ENCODE results near the gene RASA3.

DNA sequence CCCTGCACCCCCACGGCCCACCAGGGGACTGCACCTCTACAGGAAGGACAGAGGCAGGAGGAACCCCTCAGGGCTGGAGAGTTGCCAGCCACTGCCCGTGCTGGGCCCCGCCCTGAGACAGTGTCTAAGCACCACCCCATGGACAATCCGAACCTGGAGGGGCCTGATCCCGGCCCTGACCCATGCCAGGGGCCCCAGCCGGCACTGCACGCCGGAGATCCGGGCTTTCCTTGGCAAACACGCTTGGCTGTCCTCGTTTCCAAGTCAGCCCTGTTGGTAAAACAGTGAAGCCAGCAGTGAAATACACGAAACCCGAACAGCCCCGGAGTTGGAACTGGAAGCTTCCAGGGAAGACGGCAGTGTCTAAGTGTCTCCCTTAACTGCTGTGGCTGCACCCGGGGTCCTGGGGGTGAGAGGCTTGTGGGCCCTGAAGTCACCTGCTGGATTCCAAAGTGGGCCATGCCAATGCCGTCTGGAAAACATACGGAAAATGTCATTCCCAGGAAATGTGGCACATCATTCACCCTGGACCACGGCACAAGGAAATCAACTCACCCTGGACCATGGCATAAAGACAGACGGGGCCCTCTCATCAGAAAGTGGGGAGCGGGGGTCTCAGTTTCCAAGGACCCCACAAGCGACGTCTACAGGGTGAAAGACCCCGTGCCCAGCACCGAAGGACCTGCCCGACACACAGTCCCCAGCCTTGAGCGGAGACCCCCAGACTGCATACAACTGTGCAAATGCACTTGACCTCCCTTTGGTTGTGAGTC lies 30.9 kb downstream of the RASA3 start:
- TF ChIP-seq GATA2 (IDR thresholded peaks at IDR 0.05; ENCODE audit: low read depth, low read length) (no peak), GATA3 (IDR thresholded peaks at IDR 0.05; ENCODE audit: low read depth, low read length) (no peak)
